Measurements from ENCODE around the gene TRIP10. TPM values are rescaled to one million over a fixed set of nuclear protein-coding genes. Genes with fewer than 3 reads are reported as not detected.

Gene TRIP10
- total RNA-seq, 1 experiment from 2014 or later = 96.6 TPM

DNA sequence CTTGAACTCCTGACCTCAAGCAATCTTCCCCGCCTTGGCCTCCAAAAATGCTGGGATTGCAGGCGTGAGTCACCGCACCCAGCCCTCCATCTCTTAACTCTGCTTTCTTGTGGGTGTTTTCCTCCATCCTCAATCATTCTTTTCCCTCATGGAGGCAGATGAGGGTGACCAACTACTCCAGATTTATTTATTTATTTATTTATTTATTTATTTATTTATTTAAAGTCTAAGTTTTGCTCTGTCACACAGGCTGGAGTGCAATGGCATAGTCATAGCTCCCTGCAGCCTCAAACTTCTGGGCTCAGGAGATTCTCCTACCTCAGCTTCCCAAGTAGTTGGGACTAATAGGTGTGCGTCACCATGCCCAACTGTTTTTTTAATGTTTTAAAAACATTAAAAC lies 47.9 kb downstream of the TRIP10 start:
- no peaks in the 10 kb centered on the region for H3K9me2 ChIP-seq (replicated peaks; ENCODE audit: low read length)
- no peak overlapping the region for H3K9ac ChIP-seq (ENCODE audit: low read length)
- no peak for TF ChIP-seq CTCF (conservative IDR thresholded peaks at IDR 0.05; ENCODE audit: low read depth, low read length)
- TF ChIP-seq EZH2 (IDR thresholded peaks at IDR 0.05; ENCODE audit: low read length, unreplicated experiment) = no peak
- TF ChIP-seq EZH2phosphoT487 (IDR thresholded peaks at IDR 0.05; ENCODE audit: borderline replicate concordance, low read length) = no peak
- no peaks in the 10 kb centered on the region for H3K36me3 ChIP-seq (ENCODE audit: low read depth, low read length)
- no peak overlapping the region for H2AFZ ChIP-seq (ENCODE audit: low read length)
- no peak overlapping the region for H3K4me2 ChIP-seq (ENCODE audit: low read length)
- CTCF ChIA-PET = no interaction called here
- H3F3A ChIP-seq (ENCODE audit: low read length, unreplicated experiment) = no peaks in the 10 kb centered on the region
- ATAC-seq (no peak), DNase-seq (no peak)
- intact Hi-C loops (cut with micrococcal nuclease) = no loop called here
- H3K9me3 ChIP-seq (ENCODE audit: low read length) = no peaks in the 10 kb centered on the region
- H3K79me2 ChIP-seq (ENCODE audit: low read length) = no peaks in the 10 kb centered on the region
- H3K4me1 ChIP-seq (ENCODE audit: insufficient read depth, low read length) = no peaks in the 10 kb centered on the region
- no peaks in the 10 kb centered on the region for H4K20me1 ChIP-seq (ENCODE audit: low read length)
- no peak overlapping the region for H3K27ac ChIP-seq (ENCODE audit: low read length)
- no TSS peak for BruUV-seq (replicated peaks)
- H3K4me3 ChIP-seq (ENCODE audit: low read length) = no peak overlapping the region
- no peaks in the 10 kb centered on the region for H3K27me3 ChIP-seq (ENCODE audit: low read length)
- POLR2A ChIA-PET (ENCODE audit: unreplicated experiment) = no interaction called here

DNA sequence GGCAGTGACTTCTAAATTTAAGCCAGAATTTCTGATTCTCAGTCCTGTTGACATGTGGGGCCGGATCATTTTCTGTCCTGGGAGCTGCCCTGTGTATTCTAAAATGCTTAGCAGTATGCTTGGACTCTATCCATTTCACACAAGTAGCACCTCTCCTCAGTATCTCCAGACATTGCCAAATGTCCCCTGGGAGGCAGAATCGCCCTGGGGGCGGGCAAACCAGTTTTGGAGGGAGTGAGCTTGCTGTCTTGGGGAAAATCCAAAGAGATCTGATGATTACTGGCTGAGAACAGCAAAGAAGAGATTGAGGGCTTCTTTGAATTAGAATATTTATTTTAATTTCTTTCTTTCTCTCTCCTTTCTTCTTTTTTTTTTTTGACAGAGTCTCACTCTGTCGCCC lies 49.4 kb downstream of the TRIP10 start:
- no peaks in the 10 kb centered on the region for H4K20me1 ChIP-seq (ENCODE audit: low read length)
- no peaks in the 10 kb centered on the region for H3K79me2 ChIP-seq (ENCODE audit: low read length)
- TF ChIP-seq EZH2phosphoT487 (IDR thresholded peaks at IDR 0.05; ENCODE audit: borderline replicate concordance, low read length) = no peak
- TF ChIP-seq CTCF (conservative IDR thresholded peaks at IDR 0.05; ENCODE audit: low read depth, low read length) = no peak
- no peak for TF ChIP-seq EZH2 (IDR thresholded peaks at IDR 0.05; ENCODE audit: low read length, unreplicated experiment)
- H3K27me3 ChIP-seq (ENCODE audit: low read length) = no peaks in the 10 kb centered on the region
- H3K4me2 ChIP-seq (ENCODE audit: low read length) = no peak overlapping the region
- DNase-seq (no peak), ATAC-seq (no peak)
- H3F3A ChIP-seq (ENCODE audit: low read length, unreplicated experiment) = no peaks in the 10 kb centered on the region
- no peaks in the 10 kb centered on the region for H3K36me3 ChIP-seq (ENCODE audit: low read depth, low read length)
- no peak overlapping the region for H3K27ac ChIP-seq (ENCODE audit: low read length)
- no peaks in the 10 kb centered on the region for H3K4me1 ChIP-seq (ENCODE audit: insufficient read depth, low read length)
- H3K9me3 ChIP-seq (ENCODE audit: low read length) = no peaks in the 10 kb centered on the region
- no peak overlapping the region for H2AFZ ChIP-seq (ENCODE audit: low read length)
- no peak overlapping the region for H3K9ac ChIP-seq (ENCODE audit: low read length)
- BruUV-seq (replicated peaks) = no TSS peak
- intact Hi-C loops (cut with micrococcal nuclease) = no loop called here
- ChIA-PET CTCF (no interaction called here), POLR2A (ENCODE audit: unreplicated experiment) (interaction anchor here (0.8 kb wide), 1 partner anchor 188 kb away, joined by 3 read pairs; no protein-coding TSS in a partner anchor)
- no peak overlapping the region for H3K4me3 ChIP-seq (ENCODE audit: low read length)
- H3K9me2 ChIP-seq (replicated peaks; ENCODE audit: low read length) = no peaks in the 10 kb centered on the region

DNA sequence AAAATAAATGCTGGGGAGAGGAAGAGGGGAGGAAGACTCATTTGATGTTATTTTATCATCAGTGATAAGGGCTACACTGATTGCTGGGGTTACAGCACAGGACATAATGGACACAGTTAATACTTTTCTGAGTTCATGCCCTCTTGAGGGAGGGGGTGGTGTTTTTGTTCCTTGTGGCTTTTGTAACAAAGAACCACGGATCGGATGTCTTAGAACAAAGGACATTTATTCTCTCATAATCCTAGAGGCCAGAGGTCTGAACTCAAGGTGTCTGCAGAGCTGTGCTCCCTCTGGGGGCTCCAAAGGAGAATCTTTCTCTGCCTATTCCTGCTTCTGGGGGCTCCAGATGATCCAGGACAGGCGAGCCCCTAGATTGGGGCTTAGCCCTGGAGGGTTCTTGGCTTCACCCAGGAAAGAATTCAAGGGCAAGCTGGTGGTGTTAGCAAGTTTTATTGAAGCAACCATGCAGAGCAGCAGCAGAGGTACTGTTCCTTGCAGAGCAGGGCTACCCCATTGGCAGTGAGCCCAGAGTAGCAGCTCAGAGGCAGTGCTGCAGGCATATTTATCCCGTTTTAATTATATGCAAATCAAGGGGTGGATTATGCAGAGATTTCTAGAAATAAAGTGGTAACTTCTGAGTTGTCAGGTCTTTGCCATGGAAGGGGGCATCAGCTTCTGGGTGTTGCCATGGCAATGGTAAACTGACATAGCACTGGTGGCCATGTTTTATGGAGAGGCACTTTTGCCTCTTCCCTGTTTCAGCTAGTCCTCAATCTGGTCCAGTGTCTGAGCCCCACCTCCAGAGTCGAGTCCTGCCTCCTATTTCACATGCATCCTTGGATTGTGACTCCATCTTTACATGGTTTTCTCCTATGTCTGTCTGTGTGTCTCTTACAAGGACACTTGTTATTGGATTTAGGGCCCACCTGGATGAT lies 51.0 kb downstream of the TRIP10 start:
- no peak overlapping the region for H2AFZ ChIP-seq (ENCODE audit: low read length)
- H3K9me3 ChIP-seq (ENCODE audit: low read length) = no peaks in the 10 kb centered on the region
- H3K79me2 ChIP-seq (ENCODE audit: low read length) = no peaks in the 10 kb centered on the region
- H3K4me1 ChIP-seq (ENCODE audit: insufficient read depth, low read length) = no peaks in the 10 kb centered on the region
- no peak overlapping the region for H3K4me2 ChIP-seq (ENCODE audit: low read length)
- no peaks in the 10 kb centered on the region for H4K20me1 ChIP-seq (ENCODE audit: low read length)
- H3K4me3 ChIP-seq (ENCODE audit: low read length) = no peak overlapping the region
- H3K27me3 ChIP-seq (ENCODE audit: low read length) = no peaks in the 10 kb centered on the region
- no peaks in the 10 kb centered on the region for H3F3A ChIP-seq (ENCODE audit: low read length, unreplicated experiment)
- BruUV-seq (replicated peaks) = no TSS peak
- no peaks in the 10 kb centered on the region for H3K9me2 ChIP-seq (replicated peaks; ENCODE audit: low read length)
- H3K36me3 ChIP-seq (ENCODE audit: low read depth, low read length) = no peaks in the 10 kb centered on the region
- ChIA-PET CTCF (interaction anchor here (0.5 kb wide), 1 partner anchor 437 kb away, joined by 7 read pairs; no protein-coding TSS in a partner anchor), POLR2A (ENCODE audit: unreplicated experiment) (no interaction called here)
- DNase-seq = no peak
- TF ChIP-seq CTCF (conservative IDR thresholded peaks at IDR 0.05; ENCODE audit: low read depth, low read length) = no peak
- no peak for TF ChIP-seq EZH2phosphoT487 (IDR thresholded peaks at IDR 0.05; ENCODE audit: borderline replicate concordance, low read length)
- no peak for TF ChIP-seq EZH2 (IDR thresholded peaks at IDR 0.05; ENCODE audit: low read length, unreplicated experiment)
- intact Hi-C loops (cut with micrococcal nuclease) = no loop called here
- no peak overlapping the region for H3K9ac ChIP-seq (ENCODE audit: low read length)
- no peak for ATAC-seq
- H3K27ac ChIP-seq (ENCODE audit: low read length) = no peak overlapping the region
